ENCODE measurements around the gene TSPAN31.
"Not testable (repeated sequence)": the region's sequence is repeated elsewhere in the genome, so short reads cannot be mapped to it uniquely, and the experiment has no call there.

TSPAN31 gene

DNA sequence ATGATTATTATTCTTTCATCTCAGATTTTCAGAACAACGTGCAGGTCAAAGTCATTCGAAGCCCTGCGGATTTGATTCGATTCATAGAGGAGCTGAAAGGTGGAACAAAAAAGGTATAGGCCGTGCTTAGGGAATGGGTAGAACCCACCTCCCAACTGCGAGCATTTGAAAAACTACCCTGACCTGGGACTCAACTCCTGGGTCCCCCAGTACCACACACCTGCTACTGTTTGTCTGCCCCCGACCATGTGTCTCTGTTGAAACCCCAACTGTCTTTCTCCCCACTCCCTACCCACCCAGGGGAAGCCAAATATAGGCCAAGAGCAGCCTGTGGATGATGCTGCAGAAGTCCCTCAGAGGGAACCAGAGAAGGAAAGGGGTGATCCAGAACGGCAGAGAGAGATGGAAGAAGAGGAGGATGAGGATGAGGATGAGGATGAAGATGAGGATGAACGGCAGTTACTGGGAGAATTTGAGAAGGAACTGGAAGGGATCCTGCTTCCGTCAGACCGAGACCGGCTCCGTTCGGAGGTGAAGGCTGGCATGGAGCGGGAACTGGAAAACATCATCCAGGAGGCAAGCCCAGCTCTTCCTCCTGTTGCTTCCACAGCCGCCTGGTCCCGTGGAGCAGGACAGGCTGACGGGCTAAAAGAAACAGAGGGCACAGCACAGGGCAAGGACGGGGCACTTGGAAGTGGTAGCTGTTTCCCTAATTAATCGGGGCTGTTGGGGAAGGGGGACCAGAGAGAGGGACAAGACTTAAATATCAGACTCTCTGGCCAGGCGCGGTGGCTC is 26.8 kb upstream of the TSPAN31 start:
- H3K27me3 Mint-ChIP-seq, result no peaks in the 10 kb centered on the region
- H3K4me3 Mint-ChIP-seq, result no peak overlapping the region
- no peaks in the 10 kb centered on the region for H3K4me1 Mint-ChIP-seq (ENCODE audit: low read depth)
- H3K36me3 Mint-ChIP-seq (ENCODE audit: low read depth), result peaks cover 86% of the 10 kb centered on the region
- H3K9me3 Mint-ChIP-seq, result no peaks in the 10 kb centered on the region
- no peak overlapping the region for H3K27ac Mint-ChIP-seq
- intact Hi-C loops (cut with micrococcal nuclease), result no loop called here

DNA sequence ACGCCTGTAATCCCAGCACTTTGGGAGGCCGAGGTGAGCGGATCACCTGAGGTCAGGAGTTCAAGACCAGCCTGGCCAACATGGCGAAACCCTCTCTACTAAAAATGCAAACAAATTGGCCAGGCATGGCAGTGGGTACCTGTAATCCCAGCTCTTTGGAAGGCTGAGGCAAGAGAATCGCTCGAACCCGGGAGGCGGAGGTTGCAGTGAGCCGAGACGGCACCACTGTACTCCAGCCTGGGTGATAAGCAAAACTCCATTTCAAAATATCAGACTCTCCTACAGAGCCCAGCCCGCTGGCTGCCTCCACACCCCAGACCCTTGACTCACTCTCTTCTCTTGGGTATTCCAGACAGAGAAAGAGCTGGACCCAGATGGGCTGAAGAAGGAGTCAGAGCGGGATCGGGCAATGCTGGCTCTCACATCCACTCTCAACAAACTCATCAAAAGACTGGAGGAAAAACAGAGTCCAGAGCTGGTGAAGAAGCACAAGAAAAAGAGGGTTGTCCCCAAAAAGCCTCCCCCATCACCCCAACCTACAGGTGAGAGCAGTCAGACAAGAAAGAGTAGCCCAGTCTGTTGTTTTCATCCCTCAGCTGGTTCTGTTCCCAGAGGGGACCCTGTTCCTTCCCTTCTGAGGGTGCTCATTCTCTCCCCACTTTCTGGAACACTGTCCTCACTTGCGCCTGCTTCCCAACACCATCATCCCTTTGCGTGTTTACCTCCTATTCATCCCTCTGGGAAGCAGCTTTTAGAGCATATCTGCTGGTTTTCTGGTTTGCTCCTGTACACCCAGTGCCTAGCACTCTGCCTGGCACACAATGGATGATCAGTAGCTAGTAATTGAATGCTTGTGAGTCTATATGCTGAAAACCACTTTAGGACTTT is 26.0 kb upstream of the TSPAN31 start:
- no peak overlapping the region for H3K4me3 Mint-ChIP-seq
- H3K4me1 Mint-ChIP-seq (ENCODE audit: low read depth), result no peaks in the 10 kb centered on the region
- no peak overlapping the region for H3K27ac Mint-ChIP-seq
- H3K36me3 Mint-ChIP-seq (ENCODE audit: low read depth), result peaks cover 78% of the 10 kb centered on the region
- intact Hi-C loops (cut with micrococcal nuclease), result no loop called here
- H3K9me3 Mint-ChIP-seq, result no peaks in the 10 kb centered on the region
- H3K27me3 Mint-ChIP-seq, result no peaks in the 10 kb centered on the region

DNA sequence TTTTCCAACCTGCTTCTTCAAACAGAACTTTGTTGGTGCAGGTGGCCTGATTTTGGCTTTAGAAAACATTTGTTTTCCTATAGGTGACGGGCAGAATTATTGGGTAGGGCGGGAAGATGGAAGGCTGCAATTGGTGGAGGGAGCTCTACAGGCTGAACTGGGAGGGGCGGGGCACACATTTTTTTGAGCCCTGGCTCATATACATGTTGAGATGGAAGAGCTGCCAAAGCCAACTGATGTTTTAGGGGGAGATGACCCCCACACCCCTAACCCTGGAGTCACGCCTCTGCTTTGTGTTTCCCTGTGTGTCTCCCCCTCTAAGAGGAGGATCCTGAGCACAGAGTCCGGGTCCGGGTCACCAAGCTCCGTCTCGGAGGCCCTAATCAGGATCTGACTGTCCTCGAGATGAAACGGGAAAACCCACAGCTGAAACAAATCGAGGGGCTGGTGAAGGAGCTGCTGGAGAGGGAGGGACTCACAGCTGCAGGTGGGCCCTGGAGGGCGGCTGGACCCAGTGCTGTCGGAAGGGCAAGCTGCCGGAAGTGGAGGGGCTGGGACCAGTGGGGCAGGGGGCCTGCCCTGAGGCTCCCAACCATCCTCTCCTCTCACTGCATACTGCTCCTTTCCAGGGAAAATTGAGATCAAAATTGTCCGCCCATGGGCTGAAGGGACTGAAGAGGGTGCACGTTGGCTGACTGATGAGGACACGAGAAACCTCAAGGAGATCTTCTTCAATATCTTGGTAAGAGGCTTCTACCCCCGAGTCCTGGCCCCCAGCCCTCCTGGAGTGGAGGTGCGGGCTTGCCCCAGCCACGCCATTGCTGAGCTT is 24.8 kb upstream of the TSPAN31 start:
- no peaks in the 10 kb centered on the region for H3K9me3 Mint-ChIP-seq
- intact Hi-C loops (cut with micrococcal nuclease), result no loop called here
- peaks cover 70% of the 10 kb centered on the region for H3K36me3 Mint-ChIP-seq (ENCODE audit: low read depth)
- H3K4me3 Mint-ChIP-seq, result no peak overlapping the region
- no peaks in the 10 kb centered on the region for H3K27me3 Mint-ChIP-seq
- no peaks in the 10 kb centered on the region for H3K4me1 Mint-ChIP-seq (ENCODE audit: low read depth)
- H3K27ac Mint-ChIP-seq, result no peak overlapping the region

DNA sequence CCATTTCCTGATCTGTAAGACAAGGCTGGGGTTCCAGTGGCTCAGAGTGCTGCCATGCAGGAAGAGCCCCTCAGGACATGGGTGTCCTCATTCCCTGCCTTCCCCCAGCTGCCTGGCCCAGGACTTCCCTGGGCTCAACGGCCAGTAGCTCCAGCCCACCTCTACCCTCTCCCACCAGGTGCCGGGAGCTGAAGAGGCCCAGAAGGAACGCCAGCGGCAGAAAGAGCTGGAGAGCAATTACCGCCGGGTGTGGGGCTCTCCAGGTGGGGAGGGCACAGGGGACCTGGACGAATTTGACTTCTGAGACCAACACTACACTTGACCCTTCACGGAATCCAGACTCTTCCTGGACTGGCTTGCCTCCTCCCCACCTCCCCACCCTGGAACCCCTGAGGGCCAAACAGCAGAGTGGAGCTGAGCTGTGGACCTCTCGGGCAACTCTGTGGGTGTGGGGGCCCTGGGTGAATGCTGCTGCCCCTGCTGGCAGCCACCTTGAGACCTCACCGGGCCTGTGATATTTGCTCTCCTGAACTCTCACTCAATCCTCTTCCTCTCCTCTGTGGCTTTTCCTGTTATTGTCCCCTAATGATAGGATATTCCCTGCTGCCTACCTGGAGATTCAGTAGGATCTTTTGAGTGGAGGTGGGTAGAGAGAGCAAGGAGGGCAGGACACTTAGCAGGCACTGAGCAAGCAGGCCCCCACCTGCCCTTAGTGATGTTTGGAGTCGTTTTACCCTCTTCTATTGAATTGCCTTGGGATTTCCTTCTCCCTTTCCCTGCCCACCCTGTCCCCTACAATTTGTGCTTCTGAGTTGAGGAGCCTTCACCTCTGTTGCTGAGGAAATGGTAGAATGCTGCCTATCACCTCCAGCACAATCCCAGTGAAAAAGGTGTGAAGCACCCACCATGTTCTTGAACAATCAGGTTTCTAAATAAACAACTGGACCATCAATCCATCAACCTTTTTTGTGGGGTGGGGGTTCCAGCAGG is 23.9 kb upstream of the TSPAN31 start:
- H3K4me1 Mint-ChIP-seq (ENCODE audit: low read depth), result no peaks in the 10 kb centered on the region
- intact Hi-C loops (cut with micrococcal nuclease), result no loop called here
- H3K27ac Mint-ChIP-seq, result no peak overlapping the region
- peaks cover 66% of the 10 kb centered on the region for H3K36me3 Mint-ChIP-seq (ENCODE audit: low read depth)
- peaks cover 1% of the 10 kb centered on the region for H3K9me3 Mint-ChIP-seq
- H3K4me3 Mint-ChIP-seq, result no peak overlapping the region
- no peaks in the 10 kb centered on the region for H3K27me3 Mint-ChIP-seq

DNA sequence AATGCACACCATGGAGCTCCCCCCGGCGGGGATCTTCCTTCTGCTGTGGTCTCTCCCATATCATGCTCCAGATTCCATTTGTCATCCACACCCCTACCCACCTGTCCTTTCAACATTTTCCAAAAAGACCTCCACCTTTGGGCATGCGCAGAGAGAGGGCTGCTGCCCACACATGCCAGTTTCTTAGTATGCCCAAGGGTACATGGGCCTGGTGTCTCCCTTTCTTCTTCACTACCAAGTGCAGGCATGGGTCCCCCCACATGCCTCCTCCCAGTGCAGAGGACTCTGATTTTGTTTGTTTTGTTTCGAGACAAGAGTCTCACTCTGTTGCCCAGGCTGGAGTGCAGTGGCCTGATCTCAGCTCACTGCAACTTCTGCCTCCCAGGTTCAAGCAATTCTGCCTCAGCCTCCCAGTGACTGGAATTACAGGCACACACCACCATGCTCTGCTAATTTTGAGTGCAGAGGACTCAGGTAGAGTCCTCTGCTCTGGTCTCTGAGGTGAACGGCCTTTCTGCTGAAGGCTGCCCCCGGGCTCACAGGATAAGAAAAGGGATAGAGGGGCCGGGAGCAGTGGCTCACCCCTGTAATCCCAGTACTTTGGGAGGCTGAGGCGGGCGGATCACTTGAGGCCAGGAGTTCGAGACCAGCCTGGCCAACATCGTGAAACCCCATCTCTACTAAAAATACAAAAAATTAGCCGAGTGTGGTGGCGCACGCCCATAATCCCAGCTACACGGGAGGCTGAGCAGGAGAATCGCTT is 22.8 kb upstream of the TSPAN31 start:
- H3K27ac Mint-ChIP-seq; H3K9me3 Mint-ChIP-seq; H3K27me3 Mint-ChIP-seq; H3K4me3 Mint-ChIP-seq; H3K4me1 Mint-ChIP-seq (ENCODE audit: low read depth); intact Hi-C loops (cut with micrococcal nuclease): not testable (repeated sequence)
- peaks cover 66% of the 10 kb centered on the region for H3K36me3 Mint-ChIP-seq (ENCODE audit: low read depth)

DNA sequence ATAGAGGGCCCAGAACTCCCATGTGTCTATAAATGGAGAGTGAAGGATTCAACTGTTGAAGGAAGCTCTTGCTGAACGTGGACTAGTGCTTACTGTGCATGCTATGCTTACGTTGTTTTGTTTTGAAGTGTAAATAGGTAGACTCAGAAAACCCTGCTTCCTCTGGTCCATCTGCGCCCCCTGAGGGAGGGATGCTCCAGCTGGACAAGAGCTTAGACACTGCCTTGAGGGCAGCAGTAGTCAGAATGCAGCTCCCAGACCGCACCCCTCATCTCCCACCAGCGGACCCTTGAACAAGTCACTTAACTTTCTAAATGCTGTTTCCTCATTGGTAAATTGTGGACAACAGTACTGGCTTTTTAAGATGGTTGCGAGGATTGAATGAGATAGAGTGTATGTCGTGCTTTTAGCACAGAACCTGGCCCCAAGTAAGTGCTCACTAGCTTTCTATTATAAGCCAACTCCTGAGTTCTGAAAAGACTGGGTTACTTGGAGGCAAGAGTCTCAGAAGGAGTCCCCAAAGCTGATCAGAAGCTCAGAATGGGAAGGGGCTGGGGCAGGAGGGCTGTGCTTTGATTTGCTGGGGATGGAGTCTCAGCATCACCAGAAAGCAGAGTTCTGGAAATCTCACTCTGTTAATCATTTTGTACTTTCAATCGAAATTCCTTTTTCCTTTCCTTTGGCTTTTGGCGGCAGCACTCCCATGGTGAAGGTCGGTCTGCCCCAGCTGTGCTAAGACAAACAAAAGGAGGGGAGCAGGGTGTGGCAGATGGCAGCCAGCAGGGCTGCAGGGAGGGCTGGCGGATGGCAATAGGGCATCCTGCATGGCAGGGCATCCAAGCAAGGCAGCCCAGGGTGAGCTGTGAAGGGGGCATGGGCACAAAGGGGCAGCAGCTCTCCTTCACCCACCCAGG is 21.9 kb upstream of the TSPAN31 start:
- H3K4me3 Mint-ChIP-seq, result no peak overlapping the region
- H3K27ac Mint-ChIP-seq, result peak overlapping the region; percentile 46
- H3K4me1 Mint-ChIP-seq (ENCODE audit: low read depth), result no peaks in the 10 kb centered on the region
- H3K27me3 Mint-ChIP-seq, result no peaks in the 10 kb centered on the region
- H3K36me3 Mint-ChIP-seq (ENCODE audit: low read depth), result peaks cover 66% of the 10 kb centered on the region
- intact Hi-C loops (cut with micrococcal nuclease), result no loop called here
- H3K9me3 Mint-ChIP-seq, result peaks cover 8% of the 10 kb centered on the region

DNA sequence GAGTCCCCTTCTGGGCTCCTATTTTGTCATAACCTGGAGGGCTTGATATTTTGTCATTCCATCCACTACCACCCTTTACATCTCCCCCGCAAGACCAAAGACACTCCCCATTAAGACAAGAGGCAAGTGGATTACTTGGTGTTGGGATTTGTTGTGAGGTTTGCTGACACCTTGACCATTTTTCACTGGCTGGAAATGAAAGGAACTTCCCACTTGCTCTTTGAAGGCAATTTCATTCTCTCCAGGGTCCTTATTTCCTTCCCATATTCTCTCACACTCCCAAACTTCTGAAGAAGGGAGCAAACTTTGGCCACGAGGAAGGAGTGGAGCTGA is 21.2 kb upstream of the TSPAN31 start:
- no peak overlapping the region for H3K4me3 Mint-ChIP-seq

DNA sequence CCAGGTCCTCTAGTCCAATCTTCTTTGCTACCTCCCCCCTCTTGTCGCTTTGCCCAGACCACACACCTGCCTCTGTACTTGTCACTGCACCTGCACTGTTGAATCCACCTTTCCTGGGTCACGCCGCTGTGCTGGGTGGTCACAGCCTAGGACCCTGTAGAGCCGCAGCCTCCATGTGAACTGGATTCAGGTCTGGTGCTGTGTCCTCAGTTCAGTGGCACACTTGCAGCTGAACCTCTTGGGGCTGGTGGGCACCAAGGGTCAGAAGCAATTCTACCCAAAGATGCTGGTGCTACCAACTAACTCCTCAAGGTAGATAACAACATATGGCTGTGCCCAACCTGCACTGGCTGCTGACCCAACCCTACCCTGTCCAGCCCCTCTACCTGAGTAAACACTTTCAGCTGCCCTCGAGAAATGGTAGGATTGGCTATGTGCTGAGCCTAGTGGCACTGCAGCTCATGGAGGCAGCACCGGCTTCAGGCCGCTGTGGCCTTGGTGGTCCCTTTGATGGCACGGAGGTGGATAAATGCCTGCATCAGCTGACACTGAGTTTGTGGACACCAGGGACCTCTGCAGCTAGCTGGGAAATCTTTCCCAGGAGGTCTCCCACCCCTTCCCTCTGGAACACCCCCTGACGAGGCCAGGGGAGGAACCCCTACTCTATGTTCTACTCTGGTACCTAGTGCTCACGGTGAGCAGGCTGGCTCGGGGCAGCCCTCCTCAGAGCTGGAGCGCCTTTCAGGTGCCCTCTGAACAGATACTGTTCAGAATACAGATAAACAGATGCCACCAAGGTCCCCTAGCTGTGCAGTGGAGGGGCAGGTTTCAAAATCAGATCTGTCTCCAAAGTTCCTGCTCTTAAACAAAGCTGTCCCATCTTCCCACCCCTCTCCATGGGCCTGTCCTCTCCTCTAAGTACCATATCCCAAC is 20.6 kb upstream of the TSPAN31 start:
- intact Hi-C loops (cut with micrococcal nuclease), result no loop called here
- Mint-ChIP-seq H3K36me3 (ENCODE audit: low read depth) (peaks cover 65% of the 10 kb centered on the region), H3K4me3 (no peak overlapping the region)

More for the DNA sequence above, 21.2 kb upstream of the TSPAN31 start:
- Mint-ChIP-seq H3K36me3 (ENCODE audit: low read depth) (peaks cover 66% of the 10 kb centered on the region), H3K4me1 (ENCODE audit: low read depth) (no peaks in the 10 kb centered on the region), H3K27ac (no peak overlapping the region), H3K9me3 (peaks cover 8% of the 10 kb centered on the region), H3K27me3 (no peaks in the 10 kb centered on the region)
- intact Hi-C loops (cut with micrococcal nuclease), result no loop called here

DNA sequence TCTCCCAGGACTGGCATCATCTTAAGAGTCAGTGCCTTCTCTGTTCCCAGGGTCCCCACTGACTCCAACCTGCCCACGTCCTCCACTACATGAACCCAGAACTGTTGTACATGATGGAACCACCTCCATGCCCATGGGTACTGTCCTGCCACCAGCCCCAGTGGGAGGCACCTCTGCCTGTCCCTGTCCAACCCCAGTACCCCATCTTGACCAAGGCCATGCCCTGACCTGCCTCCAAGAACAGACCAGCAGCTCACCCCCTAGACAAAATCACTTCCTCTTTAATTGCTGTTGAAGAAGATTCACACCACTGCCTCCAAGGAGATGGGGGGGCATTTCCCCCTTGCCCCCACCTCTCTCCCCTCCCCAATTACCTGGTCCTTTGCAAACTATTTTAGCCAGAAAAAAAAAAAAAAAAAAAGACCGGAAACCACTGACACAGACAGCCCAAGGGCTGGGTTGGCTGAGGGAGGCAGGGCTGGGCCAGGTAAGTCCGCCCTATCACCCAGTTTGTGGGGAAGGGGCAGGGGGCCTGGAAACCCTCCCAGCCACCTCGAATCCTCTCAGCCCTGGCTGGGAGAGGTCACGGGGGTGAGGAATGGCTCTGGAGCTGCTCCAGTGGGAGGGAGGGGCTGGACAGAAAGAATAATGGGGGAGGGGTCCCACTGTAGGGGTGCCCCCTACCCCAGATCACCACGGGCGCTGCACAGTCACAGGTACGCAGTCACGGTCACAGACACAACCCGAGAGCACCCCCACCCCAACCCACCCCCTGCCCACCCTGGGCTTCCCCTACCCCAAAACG is 19.7 kb upstream of the TSPAN31 start:
- intact Hi-C loops (cut with micrococcal nuclease), result no loop called here
- Mint-ChIP-seq H3K27ac (no peak overlapping the region), H3K27me3 (no peaks in the 10 kb centered on the region), H3K9me3 (peaks cover 8% of the 10 kb centered on the region), H3K4me3 (no peak overlapping the region), H3K36me3 (ENCODE audit: low read depth) (peaks cover 61% of the 10 kb centered on the region), H3K4me1 (ENCODE audit: low read depth) (no peaks in the 10 kb centered on the region)

More for the DNA sequence above, 20.6 kb upstream of the TSPAN31 start:
- peaks cover 8% of the 10 kb centered on the region for H3K9me3 Mint-ChIP-seq
- no peak overlapping the region for H3K27ac Mint-ChIP-seq
- H3K27me3 Mint-ChIP-seq, result no peaks in the 10 kb centered on the region
- H3K4me1 Mint-ChIP-seq (ENCODE audit: low read depth), result no peaks in the 10 kb centered on the region

DNA sequence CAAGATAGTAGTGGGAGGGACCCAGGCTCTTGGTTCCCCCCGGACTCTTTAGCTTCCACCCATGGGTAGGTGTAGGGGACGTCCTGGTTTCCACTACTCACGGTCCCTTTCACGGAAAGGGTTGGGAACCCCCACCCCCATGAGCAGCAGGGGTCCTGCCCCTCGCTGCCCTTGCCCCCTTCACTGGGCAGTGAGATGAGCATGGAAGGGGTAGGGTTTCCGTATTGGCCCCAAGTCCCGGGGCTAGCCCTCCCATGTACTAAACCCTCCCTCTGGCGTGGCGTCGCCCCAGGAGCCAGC is 19.0 kb upstream of the TSPAN31 start:
- peak overlapping the region; percentile 33 for H3K27ac Mint-ChIP-seq
- peaks cover 60% of the 10 kb centered on the region for H3K36me3 Mint-ChIP-seq (ENCODE audit: low read depth)
- H3K27me3 Mint-ChIP-seq, result no peaks in the 10 kb centered on the region
- H3K4me3 Mint-ChIP-seq, result no peak overlapping the region
- intact Hi-C loops (cut with micrococcal nuclease), result no loop called here
- peaks cover 8% of the 10 kb centered on the region for H3K9me3 Mint-ChIP-seq
- no peaks in the 10 kb centered on the region for H3K4me1 Mint-ChIP-seq (ENCODE audit: low read depth)
